ENCODE results near the gene DR1. TPM values are rescaled to one million over a fixed set of nuclear protein-coding genes. Genes with fewer than 3 reads are reported as not detected.

Gene DR1
- total and polyA plus RNA-seq, 8 donors, result 10.2 to 78.2 (median 23.8) TPM

DNA sequence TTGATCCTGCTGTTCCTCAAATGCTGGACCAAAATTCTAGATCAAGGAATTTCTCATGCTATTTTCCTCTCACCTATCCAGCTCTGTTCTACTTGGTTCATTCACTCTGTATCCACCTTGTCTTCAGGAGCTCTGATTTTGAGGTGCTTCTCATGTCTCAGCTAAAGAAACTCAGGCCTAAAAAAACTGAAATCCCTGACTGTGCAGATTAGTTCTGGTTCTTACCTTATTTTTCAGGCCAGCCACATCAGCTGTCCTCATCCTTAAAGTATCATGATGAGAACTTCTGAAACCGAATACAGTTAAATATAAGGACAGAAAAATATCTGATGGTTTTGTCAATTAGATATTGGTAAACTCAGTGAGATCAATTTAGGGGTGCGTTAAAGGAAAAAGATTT, 27.8 kb upstream of the DR1 start:
- H3K4me1 ChIP-seq, result peaks cover 0 to 12% (median 0%) of the 10 kb centered on the region in 4 donors
- intact Hi-C loops (cut with DNase I; ENCODE audit: low total_unique reads), result no loop called here
- TF ChIP-seq POLR2AphosphoS5 (IDR thresholded peaks at IDR 0.05) (no peak), POLR2A (IDR thresholded peaks at IDR 0.05) (no peak), EP300 (IDR thresholded peaks at IDR 0.05) (no peak)
- TF ChIP-seq, protein P1, sequence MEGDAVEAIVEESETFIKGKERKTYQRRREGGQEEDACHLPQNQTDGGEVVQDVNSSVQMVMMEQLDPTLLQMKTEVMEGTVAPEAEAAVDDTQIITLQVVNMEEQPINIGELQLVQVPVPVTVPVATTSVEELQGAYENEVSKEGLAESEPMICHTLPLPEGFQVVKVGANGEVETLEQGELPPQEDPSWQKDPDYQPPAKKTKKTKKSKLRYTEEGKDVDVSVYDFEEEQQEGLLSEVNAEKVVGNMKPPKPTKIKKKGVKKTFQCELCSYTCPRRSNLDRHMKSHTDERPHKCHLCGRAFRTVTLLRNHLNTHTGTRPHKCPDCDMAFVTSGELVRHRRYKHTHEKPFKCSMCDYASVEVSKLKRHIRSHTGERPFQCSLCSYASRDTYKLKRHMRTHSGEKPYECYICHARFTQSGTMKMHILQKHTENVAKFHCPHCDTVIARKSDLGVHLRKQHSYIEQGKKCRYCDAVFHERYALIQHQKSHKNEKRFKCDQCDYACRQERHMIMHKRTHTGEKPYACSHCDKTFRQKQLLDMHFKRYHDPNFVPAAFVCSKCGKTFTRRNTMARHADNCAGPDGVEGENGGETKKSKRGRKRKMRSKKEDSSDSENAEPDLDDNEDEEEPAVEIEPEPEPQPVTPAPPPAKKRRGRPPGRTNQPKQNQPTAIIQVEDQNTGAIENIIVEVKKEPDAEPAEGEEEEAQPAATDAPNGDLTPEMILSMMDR (IDR thresholded peaks at IDR 0.05), result no peak
- WGBS, 5 donors, result 96 to 98% (median 97%) methylated on average over 2 of the region's 2 CpGs
- no peaks in the 10 kb centered on the region for H3K27me3 ChIP-seq
- no peak overlapping the region for H3K4me3 ChIP-seq
- no peak for DNase-seq
- H3K36me3 ChIP-seq, result no peaks in the 10 kb centered on the region
- H3K27ac ChIP-seq, result no peak overlapping the region
- H3K9me3 ChIP-seq, result no peaks in the 10 kb centered on the region

DNA sequence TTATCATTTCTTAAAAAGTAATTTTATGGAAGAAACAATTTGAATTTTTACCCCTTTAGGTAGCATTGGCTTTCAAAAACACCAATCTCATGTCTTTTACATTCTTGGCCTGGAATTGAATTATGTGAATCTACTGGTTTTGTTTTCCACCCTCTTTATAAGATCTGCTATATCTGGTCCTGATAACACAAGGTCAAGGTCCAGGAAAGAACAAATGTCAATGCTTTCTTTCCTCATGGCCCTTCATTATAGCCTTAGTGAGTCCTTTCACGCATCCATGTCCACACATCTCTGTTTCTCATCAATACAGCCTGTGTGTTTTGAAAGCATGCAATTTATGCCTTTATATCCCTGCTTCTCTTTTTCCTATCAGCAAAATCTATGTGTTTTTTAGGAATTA, 24.0 kb upstream of the DR1 start:
- Histone ChIP-seq H3K9me3 (no peaks in the 10 kb centered on the region), H3K27ac (no peak overlapping the region), H3K4me3 (no peak overlapping the region), H3K4me1 (peaks cover 0 to 24% (median 0%) of the 10 kb centered on the region in 4 donors), H3K36me3 (no peaks in the 10 kb centered on the region), H3K27me3 (no peaks in the 10 kb centered on the region)
- TF ChIP-seq POLR2A (IDR thresholded peaks at IDR 0.05), result no peak
- WGBS, 5 donors, result 68 to 89% (median 82%) methylated on average over 1 of the region's 1 CpG
- DNase-seq, result no peak
- intact Hi-C loops (cut with DNase I; ENCODE audit: low total_unique reads), result no loop called here

DNA sequence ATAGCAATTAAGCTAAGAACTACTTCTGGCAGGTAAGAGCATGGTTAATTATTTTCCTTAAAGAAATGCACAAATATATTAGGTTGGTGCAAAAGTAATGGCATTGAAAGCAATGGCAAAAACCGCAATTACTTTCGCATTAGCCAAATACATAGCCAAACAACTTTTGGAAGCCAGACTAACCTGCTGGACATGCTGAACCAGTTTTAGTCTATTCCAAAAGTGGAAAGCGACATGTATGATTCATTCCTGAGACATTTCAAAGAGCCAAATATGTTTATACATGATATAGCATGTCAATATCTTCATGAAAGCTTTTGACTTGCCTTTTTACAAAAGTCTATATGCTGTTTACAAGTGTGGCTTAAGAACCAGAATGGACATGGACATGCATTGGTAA, 23.4 kb upstream of the DR1 start:
- no peaks in the 10 kb centered on the region for H3K9me3 ChIP-seq
- peak overlapping the region in 2 of 5 donors; percentile 45 to 76 for H3K27ac ChIP-seq
- peaks cover 0 to 24% (median 0%) of the 10 kb centered on the region in 4 donors for H3K4me1 ChIP-seq
- TF ChIP-seq, protein P1 (IDR thresholded peaks at IDR 0.05), result no peak
- peak in 2 of 3 donors; percentile 85 to 91 for TF ChIP-seq POLR2AphosphoS5 (IDR thresholded peaks at IDR 0.05)
- H3K27me3 ChIP-seq, result no peaks in the 10 kb centered on the region
- H3K36me3 ChIP-seq, result no peaks in the 10 kb centered on the region
- no peak overlapping the region for H3K4me3 ChIP-seq
- 36 to 64% (median 52%) methylated on average over 3 of the region's 3 CpGs for WGBS, 5 donors
- peak; percentile 65 to 78 for DNase-seq
- intact Hi-C loops (cut with DNase I; ENCODE audit: low total_unique reads), result no loop called here

DNA sequence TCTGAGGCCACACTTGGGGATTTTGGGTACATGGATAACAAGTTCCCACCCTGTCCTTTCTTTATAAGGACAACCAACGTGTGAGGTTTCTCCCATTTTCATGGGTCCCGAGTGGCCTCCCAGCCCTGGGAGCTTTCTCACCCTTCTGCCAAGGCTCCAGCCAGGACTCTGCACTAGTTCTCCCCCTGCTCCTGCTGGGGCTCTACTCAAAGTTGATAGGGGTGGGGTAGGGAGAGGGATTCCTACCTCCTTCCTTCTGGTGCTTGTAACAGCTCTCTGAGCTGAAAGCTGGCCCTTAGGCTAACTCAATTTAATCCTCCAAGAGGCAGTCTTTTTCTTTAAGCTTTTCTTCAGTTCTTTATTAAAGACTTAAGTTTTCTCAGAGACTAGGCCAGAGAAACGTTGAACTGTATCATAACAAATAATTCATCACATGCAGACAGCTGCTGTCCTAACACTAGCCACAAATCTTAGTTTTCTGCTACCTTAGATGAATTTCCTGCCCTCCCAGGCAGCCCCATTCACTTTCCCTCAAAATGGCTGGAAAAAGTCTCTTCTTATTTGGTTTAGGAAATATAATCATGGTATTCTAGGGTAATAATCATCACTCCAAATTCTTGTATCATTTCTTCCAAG, 22.4 kb upstream of the DR1 start:
- no peaks in the 10 kb centered on the region for H3K36me3 ChIP-seq
- no peaks in the 10 kb centered on the region for H3K27me3 ChIP-seq
- peak overlapping the region in 3 of 5 donors; percentile 57 to 76 (median 68) for H3K27ac ChIP-seq
- DNase-seq, result no peak
- TF ChIP-seq, protein P1 (IDR thresholded peaks at IDR 0.05), result no peak
- no peak for TF ChIP-seq POLR2A (IDR thresholded peaks at IDR 0.05)
- no peak for TF ChIP-seq EP300 (IDR thresholded peaks at IDR 0.05)
- no peak for TF ChIP-seq POLR2AphosphoS5 (IDR thresholded peaks at IDR 0.05)
- intact Hi-C loops (cut with DNase I; ENCODE audit: low total_unique reads), result no loop called here
- no peak overlapping the region for H3K4me3 ChIP-seq
- no peaks in the 10 kb centered on the region for H3K9me3 ChIP-seq
- peaks cover 0 to 24% (median 0%) of the 10 kb centered on the region in 4 donors for H3K4me1 ChIP-seq
- 51 to 70% (median 63%) methylated on average over 3 of the region's 3 CpGs for WGBS, 5 donors
